CD1c-positive myeloid dendritic cell (primary cell): ENCODE results near the gene H3-3A.

Experiments
- DNase-seq: peaks from one replicate; pipeline ENCODE4 v3.0.0-alpha.2; 2016; ENCODE audit errors: extremely low spot score

The H3-3A gene

DNA sequence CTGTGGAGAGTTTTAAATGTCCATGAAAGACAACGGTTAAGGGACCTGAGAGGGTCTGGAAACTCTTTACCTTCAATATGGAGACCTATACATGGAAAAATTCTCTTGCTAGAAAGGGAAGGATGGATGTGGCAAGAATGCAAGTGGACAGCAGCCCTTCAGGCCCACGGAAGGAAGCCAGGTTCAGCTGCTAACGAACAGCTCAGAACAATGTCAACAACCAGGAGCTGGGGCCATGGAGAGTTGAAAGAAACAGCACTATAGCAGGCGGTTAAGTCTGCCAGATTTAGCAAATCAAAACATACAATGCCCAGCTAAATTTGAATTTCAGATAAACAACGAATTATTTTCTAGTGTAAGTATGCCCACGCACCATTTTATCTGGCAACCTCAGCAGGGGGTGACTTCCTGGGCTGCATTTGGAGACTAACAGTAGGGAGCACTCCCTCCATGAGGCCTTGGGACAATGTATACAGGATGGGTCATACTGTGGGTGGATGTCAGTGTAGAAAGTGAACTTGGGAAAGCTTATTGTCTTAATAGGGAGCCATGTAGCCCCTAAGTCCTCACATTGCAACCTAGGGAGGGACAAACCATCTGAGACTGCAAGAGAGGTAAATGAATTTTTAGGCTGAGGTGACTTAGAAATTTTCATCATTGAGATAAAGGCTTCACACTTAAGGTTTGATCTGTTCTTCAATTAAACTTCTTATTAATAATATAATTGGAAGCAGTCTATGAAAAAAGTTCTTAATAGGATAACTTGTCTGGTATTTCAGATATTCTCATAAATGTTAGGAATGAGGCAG, 7.8 kb upstream of the H3-3A start:
- DNase-seq, result no peak

DNA sequence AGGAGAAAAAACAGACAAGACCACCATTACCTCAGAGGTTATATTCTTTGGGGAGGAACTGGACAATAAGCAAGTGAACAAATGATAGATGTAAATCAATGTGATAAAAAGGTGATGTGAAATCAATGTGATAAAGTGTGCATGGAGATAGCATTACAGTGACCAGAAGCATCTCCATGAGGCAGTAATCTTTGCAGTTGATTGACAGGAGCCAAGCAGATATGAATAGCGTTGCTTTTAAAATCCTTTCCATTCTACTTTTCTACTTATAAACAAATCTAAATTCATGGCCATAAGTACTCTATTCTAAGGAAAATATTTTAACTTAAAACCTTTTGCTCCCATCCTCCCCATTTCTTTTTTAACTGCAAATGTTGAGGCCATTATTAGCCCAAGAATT, 2.8 kb upstream of the H3-3A start:
- no peak for DNase-seq

- DNase-seq, result no peak
These were observed 2.1 kb upstream of the H3-3A start for GRCh38 chr1:226060427-226060826.

- no peak for DNase-seq
These were observed 1.3 kb upstream of the H3-3A start for GRCh38 chr1:226061068-226061840.

DNA sequence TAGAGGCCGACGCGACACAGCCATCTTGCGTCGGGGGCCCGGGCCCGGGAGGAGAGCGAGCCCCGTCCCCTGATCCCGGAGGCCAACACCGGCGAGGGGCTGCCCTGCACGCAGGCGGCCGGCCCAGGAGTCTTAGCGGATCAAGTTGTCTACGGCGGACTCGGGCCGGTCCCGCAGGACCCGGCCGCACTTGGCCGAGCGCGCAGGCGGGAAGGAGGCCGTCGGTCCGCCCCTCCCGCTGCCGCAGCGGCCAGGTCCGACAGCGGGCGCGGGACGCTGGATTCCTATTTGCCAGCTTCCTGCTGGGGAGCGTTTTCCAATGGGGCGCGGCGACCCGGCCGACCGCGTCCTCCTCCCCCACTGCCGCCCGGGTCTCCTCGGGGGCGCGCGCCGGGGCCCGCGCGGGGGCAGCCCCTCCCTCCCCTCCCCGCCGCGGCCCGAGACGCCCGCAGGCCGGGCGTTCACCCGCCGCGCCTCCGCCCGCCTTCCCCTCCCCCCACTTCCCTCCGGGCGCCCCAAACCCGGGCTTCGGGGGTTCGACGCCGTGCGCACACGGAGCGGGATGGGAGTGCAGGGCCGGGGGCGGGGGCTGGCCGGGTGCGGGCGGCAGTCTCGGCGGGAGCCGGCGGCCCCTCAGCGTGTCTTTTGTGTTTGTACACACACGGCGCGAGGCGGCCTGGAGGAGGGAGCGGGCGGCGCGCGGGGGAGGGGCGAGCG, 517 bp upstream of the H3-3A start:
- DNase-seq, result peak; percentile 81

GRCh38 chr1:226063224-226063976, 884 bp downstream of the H3-3A start:
- DNase-seq, result peak; percentile 66

DNA sequence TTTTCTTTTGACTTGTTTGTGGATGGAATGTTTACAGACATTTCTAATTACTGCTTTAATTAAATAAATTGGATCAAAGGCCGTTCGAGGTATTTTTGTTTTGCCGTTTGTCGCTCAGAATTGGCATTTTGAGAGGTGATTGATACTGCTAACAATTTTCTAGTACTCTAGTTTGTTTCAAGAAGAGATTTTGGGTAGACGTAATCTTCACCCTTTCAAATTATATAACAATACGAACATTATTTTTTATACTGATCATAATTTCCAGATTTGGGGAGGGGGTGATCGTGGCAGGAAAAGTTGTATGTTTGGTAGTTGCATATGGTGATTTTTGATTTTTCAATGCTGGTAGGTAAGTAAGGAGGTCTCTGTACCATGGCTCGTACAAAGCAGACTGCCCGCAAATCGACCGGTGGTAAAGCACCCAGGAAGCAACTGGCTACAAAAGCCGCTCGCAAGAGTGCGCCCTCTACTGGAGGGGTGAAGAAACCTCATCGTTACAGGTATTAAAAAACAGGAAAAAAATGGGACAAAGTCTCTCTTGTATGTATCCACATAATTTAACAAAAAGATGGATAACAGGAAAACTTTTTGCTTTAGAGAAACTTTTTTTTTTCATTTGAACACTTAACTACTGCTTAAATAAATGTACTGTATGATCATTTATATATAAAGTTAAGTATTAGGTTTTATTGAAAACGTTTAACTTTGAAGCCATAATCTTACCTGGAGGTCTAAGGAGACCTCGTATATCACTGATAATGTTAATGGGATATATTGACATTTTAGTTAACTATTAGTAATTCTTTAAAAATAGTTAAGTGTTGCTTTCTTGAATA, 1.7 kb downstream of the H3-3A start:
- DNase-seq, result peak; percentile 57

- peak; percentile 69 for DNase-seq
These were observed 2.3 kb downstream of the H3-3A start for GRCh38 chr1:226064816-226065248.

- DNase-seq, result no peak
These were observed 4.0 kb downstream of the H3-3A start for GRCh38 chr1:226066415-226067078.

- no peak for DNase-seq
These were observed 7.4 kb downstream of the H3-3A start for GRCh38 chr1:226069811-226070489.

DNA sequence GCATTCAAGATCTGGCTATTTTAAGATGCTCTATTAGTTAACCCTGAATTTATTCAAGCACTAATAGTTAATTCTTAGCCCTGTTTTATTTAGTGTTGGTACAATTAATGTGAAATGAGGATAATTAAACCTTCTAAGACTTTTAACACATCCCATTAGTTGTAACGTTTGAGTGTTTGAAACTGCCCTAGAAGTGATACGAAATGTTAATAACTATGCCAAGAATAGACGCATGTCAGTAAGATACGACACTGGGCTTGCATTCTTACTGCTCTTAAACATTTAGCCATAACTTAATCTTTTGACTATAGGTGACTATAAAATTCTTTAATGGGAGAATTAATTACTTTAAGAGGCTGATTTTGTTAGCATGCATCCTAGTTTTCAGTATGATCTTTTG, 9.8 kb downstream of the H3-3A start:
- no peak for DNase-seq

GRCh38 chr1:226073184-226073950, 10.9 kb downstream of the H3-3A start:
- DNase-seq, result no peak

- DNase-seq, result no peak
These were observed 11.5 kb downstream of the H3-3A start for GRCh38 chr1:226074046-226074445.

DNA sequence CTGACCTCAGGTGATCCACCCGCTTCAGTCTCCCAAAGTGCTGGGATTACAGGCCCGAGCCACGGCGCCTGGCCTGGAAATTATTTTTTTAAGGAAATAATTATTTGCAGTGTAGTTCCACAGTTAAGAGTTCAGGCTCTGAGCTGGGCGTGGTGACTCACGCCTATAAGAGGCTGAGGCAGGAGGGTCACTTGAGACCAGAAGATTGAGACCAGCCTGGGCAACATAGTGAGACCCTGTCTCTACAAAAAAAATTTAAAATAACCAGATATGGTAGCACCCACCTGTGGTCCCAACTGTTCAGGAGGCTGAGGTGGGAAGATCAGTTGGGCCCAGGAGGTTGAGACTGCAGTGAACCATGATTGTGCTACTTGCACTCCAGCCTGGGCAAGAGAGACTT, 13.9 kb downstream of the H3-3A start:
- no peak for DNase-seq

DNA sequence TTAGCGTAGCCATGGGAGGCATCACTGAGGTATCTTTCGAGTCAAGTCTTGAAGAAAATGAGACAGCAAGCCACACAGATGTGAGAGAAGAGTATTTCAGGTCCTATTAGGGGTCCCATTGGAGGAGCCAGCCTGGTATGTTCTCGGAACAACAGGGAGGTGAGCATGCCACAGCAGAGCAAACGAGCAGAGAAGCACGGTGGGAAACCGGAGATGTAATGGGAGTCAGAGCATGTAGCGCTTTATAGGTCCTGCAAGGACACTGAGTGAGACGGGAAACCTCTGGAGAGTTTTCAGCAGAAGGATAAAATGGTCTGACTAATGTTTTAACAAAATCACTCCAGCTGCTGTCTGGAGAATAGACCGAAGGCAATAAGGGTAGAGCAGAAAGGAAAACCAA, 15.9 kb downstream of the H3-3A start:
- DNase-seq, result no peak

DNA sequence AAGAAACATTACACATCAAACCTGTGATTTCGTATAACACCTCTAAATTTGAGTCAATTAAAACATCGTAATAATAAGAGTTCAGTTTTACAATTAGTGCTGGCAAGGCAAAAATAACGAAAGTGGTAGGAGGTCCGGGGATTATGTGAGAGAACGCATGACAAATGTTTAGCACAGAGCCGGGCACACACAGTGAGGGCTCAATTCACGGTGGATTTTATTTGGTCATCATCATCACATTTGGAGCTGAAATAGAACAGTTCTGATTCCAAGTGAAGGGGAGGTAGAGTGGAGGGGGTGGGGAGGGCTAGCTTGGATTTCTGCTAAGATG, 20.0 kb downstream of the H3-3A start:
- no peak for DNase-seq

- DNase-seq, result peak; percentile 63
These were observed 20.4 kb downstream of the H3-3A start for GRCh38 chr1:226082959-226083301.

GRCh38 chr1:226083302-226084101, 21.0 kb downstream of the H3-3A start:
- peak; percentile 87 for DNase-seq
